ENCODE measurements around the gene CEP112. TPM values are rescaled to one million over a fixed set of nuclear protein-coding genes. Genes with fewer than 3 reads are reported as not detected.

CEP112 gene
- total and polyA plus RNA-seq, 10 of the 15 experiments (the other 5 are each of a cell fraction or from before 2014, with no cell fraction given) = 0.11 to 3.8 (median 0.32) TPM; not detected in 1

GRCh38 chr17:65772989-65773388, 418.9 kb downstream of the CEP112 start:
- no TSS peak for BruUV-seq (replicated peaks)

GRCh38 chr17:65771704-65772103, 420.2 kb downstream of the CEP112 start:
- Histone ChIP-seq H2AFZ (ENCODE audit: control insufficient read depth, low read depth, low read length) (no peak overlapping the region), H3K9me3 (replicated peaks; ENCODE audit: control insufficient read depth, insufficient read depth, low read length) (no peaks in the 10 kb centered on the region), H3K4me3 (no peak overlapping the region), H3K79me2 (ENCODE audit: control insufficient read depth, insufficient read depth, low read length) (no peaks in the 10 kb centered on the region), H3K36me3 (ENCODE audit: control insufficient read depth in 2 of 2, insufficient read depth in 2 of 2, low read length in 1 of 2) (no peaks in the 10 kb centered on the region), H3K27ac (ENCODE audit: control insufficient read depth, insufficient read depth) (no peak overlapping the region), H3K4me2 (ENCODE audit: control insufficient read depth, insufficient read depth) (no peak overlapping the region), H3K4me1 (ENCODE audit: control insufficient read depth, insufficient read depth, low read length) (no peaks in the 10 kb centered on the region), H4K20me1 (ENCODE audit: control insufficient read depth, insufficient read depth) (no peaks in the 10 kb centered on the region), H3K27me3 (replicated peaks in 1 of 2; ENCODE audit: control insufficient read depth in 2 of 2, insufficient read depth in 2 of 2, low read length in 1 of 2) (no peaks in the 10 kb centered on the region), H3K9ac (ENCODE audit: control insufficient read depth, insufficient read depth, low read length) (no peak overlapping the region)
- intact Hi-C loops (cut with micrococcal nuclease; ENCODE audit: unreplicated experiment) (no loop called here), in situ Hi-C loops (cut with MboI) (no loop called here)
- no peak for DNase-seq (ENCODE audit: low read depth, low spot score)
- BruUV-seq (replicated peaks) = no TSS peak
- RAD21 ChIA-PET (ENCODE audit: unreplicated experiment) = interaction anchor here (0.9 kb wide), 1 partner anchor 9 kb away, joined by 3 read pairs; no protein-coding TSS in a partner anchor
- no peak for TF ChIP-seq SIX5 (IDR thresholded peaks at IDR 0.05; ENCODE audit: low read depth, low read length, severe bottlenecking)
- no peak for TF ChIP-seq NBN (IDR thresholded peaks at IDR 0.05)
- TF ChIP-seq BCL3 (IDR thresholded peaks at IDR 0.05; ENCODE audit: borderline replicate concordance, insufficient read depth, low read depth, low read length, poor library complexity, severe bottlenecking) = no peak
- no peak for TF ChIP-seq MXI1 (IDR thresholded peaks at IDR 0.05; ENCODE audit: low read depth, low read length)
- no peak for FAIRE-seq
- CTCF ChIA-PET = interaction anchor here (0.6 to 1.3 kb wide), 4 partner anchors 9 to 270 kb away, joined by 3 to 4 read pairs (median 4); no protein-coding TSS in a partner anchor
- POLR2A ChIA-PET = no interaction called here
- ATAC-seq = no peak
- SMC1A ChIA-PET (ENCODE audit: uncharacterized antibody, unreplicated experiment) = interaction anchor here (0.6 to 4.1 kb wide), 7 partner anchors 8 to 359 kb away, joined by 3 to 17 read pairs (median 3); no protein-coding TSS in a partner anchor

More at GRCh38 chr17:65772989-65773388, 418.9 kb downstream of the CEP112 start:
- 34% methylated on average over 6 of the region's 6 CpGs for WGBS (ENCODE audit: insufficient coverage, insufficient replicate concordance, low lambda C conversion rate, missing lambda C conversion rate)
- no peaks in the 10 kb centered on the region for H3K4me1 ChIP-seq (ENCODE audit: control insufficient read depth, insufficient read depth, low read length)
- POLR2A ChIA-PET = interaction anchor here (0.9 kb wide), 1 partner anchor 21 kb away, joined by 3 read pairs; no protein-coding TSS in a partner anchor
- in situ Hi-C loops (cut with MboI) (no loop called here), intact Hi-C loops (cut with micrococcal nuclease; ENCODE audit: unreplicated experiment) (no loop called here)
- no peak overlapping the region for H3K9ac ChIP-seq (ENCODE audit: control insufficient read depth, insufficient read depth, low read length)
- peak in 1 of 2 experiments; percentile 19; a peak in 1 of 4 replicates for TF ChIP-seq IKZF2 (IDR thresholded peaks at IDR 0.05)
- TF ChIP-seq HSF1 (IDR thresholded peaks at IDR 0.05; ENCODE audit: low read depth, low read length) = no peak
- H4K20me1 ChIP-seq (ENCODE audit: control insufficient read depth, insufficient read depth) = no peaks in the 10 kb centered on the region
- ATAC-seq (peak; percentile 89), DNase-seq (ENCODE audit: low read depth, low spot score) (no peak), FAIRE-seq (no peak)
- RAD21 ChIA-PET (ENCODE audit: unreplicated experiment) = interaction anchor here (0.9 to 1.0 kb wide), 3 partner anchors 52 to 82 kb away, joined by 3 read pairs; no protein-coding TSS in a partner anchor
- H3K27ac ChIP-seq (ENCODE audit: control insufficient read depth, insufficient read depth) = no peak overlapping the region
- no peaks in the 10 kb centered on the region for H3K9me3 ChIP-seq (replicated peaks; ENCODE audit: control insufficient read depth, insufficient read depth, low read length)
- no peak overlapping the region for H2AFZ ChIP-seq (ENCODE audit: control insufficient read depth, low read depth, low read length)
- no peak overlapping the region for H3K4me2 ChIP-seq (ENCODE audit: control insufficient read depth, insufficient read depth)
- no peaks in the 10 kb centered on the region for H3K27me3 ChIP-seq (replicated peaks in 1 of 2; ENCODE audit: control insufficient read depth in 2 of 2, insufficient read depth in 2 of 2, low read length in 1 of 2)
- H3K79me2 ChIP-seq (ENCODE audit: control insufficient read depth, insufficient read depth, low read length) = no peaks in the 10 kb centered on the region
- H3K4me3 ChIP-seq = no peak overlapping the region
- SMC1A ChIA-PET (ENCODE audit: uncharacterized antibody, unreplicated experiment) = interaction anchor here (1.0 to 4.1 kb wide), 4 partner anchors 10 to 63 kb away, joined by 3 to 17 read pairs (median 6); no protein-coding TSS in a partner anchor
- CTCF ChIA-PET = interaction anchor here (1.1 to 1.6 kb wide), 3 partner anchors 20 to 25 kb away, joined by 3 to 4 read pairs (median 4); no protein-coding TSS in a partner anchor
- H3K36me3 ChIP-seq (ENCODE audit: control insufficient read depth in 2 of 2, insufficient read depth in 2 of 2, low read length in 1 of 2) = no peaks in the 10 kb centered on the region

Data from GM12878 (cell line).